GM10847 (cell line): ENCODE measurements around the gene TSGA10IP.

Source experiments
- POLR2A ChIP-seq: IDR thresholded peaks from 2 replicates; pipeline ENCODE4 v1.6.1; 2011; ENCODE audit not compliant: insufficient read length; ENCODE audit errors: extremely low read depth

The TSGA10IP gene

DNA sequence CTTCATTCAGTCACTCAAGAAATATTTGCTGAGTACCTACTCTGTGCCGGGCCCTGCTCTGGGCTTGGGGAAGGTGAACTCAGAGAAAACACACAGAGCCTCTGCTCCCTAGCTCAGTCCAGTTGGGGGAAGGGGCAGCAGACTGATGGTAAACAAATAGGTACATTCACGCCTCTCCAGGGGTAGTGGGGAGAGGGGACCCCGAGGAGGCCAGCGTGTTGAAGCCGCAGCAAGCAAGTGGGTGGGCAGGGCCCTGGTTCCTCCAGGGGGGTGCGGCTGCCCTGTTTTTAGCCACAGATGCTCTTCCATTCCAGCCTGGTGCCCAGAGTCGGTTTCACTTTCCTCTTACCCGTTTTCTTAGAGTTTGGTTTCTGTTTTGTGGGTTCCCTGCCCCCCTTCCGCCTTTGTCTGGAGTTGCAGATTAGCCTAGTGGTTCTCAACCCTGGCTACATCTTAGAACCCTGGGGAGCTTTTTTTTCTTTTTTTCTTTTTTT lies 17.3 kb upstream of the TSGA10IP start:
- peak; percentile 42 for TF ChIP-seq POLR2A

DNA sequence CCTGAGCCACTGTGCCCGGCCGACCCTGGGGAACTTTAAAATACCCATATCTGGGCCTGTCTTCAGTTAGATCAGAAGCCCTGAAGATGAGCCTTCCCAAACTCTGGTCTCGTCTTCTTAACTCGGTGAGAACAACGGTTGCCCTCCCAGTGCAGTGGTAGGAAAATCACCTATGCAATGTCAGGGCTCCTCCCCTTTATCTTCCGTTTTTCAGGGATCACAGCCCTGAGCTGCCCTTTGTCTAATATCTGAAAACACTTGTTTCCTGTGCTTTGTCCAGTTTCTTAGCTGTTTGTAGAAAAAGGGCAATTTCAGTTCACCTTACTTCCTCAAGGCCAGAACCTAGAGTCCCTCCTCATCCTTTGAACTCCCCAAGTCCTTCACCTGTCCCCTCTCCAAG lies 16.6 kb upstream of the TSGA10IP start:
- no peak for TF ChIP-seq POLR2A

DNA sequence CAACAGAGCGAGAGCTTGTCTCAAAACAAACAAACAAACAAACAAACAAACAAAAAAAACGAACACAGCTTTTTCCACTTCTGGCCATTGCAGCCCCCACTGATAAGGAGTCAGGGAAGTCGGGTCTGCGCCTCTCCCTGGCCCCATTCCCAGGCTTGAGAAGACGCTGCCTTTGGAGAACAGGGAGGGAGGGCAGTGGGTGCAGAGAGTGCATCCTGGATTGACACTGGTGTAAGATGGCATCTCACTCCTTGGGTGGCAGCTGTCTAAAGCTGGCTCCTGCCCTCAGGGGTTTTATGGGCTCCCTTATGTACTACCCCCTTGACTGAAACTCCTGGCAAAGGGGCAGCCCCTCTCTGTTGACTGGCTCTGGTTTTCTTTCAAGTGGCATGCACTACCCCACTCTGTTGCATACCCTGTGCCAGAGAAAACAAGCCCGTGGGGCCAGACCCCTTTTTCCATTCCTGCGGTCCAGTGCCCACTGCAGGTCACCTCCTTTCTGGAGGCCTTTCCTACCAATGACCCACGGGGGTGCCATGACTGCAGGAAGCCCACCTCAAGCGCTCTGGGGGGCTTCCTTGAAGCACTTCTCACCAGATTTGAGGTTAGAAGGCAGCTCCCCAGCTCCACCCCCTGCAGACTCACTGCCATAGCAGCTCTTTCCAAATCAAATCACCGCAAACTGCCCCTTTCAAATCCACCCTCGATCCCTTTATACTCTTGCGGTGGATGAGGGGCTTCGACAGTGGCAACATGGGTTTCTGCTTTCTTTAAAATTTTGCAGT lies 13.3 kb upstream of the TSGA10IP start:
- no peak for TF ChIP-seq POLR2A

DNA sequence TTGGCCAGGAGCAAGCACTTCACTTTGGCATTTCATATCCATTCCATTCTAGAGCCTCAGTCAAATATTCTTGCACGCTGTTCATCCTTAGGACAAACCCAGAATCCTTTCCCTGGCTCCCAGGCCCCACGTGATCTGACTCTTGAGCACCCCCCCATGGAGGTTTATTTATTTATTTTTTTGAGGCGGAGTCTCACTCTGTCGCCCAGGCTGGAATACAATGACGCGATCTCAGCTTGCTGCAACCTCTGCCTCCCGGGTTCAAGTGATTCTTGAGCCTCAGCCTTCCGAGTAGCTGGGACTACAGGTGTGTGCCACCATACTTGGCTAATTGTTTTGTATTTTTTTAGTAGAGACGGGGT lies 12.7 kb upstream of the TSGA10IP start:
- TF ChIP-seq POLR2A = no peak

DNA sequence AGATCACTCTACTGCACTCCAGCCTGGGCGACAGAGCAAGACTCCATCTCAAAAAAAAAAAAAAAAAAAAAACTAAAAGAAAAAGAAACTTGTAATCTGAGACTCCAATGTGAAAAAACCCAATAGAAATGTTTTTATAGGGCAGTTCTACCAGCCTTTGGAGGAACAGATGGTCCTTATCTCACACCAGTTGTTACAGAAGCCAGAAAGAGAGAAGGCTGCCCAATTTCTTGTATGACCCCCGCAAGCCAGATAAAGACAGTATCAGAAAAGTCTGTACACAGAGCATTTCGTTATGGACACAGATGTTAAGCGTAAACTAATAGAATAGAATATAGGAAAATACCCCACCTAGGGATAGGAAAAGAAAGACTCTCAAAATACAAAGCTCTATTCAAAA lies 11.3 kb upstream of the TSGA10IP start:
- TF ChIP-seq POLR2A = no peak

DNA sequence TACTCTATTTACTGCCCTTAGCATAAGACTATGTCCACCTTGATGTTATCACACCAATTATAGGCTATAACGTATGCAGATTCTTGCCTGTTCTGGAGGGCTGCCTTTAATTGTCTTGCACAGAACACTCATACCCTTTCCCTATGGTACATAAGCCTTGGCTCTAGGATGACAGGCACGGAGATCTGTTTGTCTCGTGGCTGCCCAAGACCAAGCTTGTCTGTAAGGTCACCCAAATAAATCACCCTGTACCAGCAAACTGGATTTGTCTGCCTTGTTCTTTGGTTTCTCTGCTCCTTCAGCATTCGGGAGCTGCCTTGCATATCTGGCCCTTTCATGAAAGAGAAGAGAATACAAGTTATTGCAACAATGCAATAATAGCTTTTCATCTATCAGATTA lies 7.5 kb upstream of the TSGA10IP start:
- no peak for TF ChIP-seq POLR2A

DNA sequence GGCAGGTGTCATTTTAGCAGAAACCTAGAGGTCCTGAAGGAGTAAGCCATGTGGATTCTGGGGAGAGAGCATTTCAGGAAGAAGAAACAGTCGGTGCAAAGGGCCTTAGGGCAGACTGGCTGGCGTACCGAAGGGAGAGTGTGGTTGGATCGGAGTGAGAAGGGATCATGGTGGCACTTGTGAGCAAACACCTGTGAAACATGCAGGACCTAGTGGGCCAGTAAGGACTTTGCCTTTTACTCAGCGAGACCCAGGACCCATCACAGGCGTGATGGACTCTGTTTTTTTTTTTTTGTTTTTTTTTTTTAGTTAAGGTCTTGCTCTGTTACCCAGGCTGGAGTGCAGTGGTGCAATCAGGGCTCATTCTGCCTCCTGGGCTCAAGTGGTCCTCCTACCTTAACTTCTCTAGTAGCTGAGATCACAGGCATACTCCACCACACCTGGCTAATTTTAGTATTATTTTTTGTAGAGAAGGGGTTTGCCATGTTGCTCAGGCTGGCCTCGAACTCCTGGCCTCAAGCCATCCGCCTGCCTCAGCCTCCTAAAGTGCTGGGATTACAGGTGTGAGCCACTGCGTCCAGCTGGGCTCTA lies 3.5 kb upstream of the TSGA10IP start:
- no peak for TF ChIP-seq POLR2A

DNA sequence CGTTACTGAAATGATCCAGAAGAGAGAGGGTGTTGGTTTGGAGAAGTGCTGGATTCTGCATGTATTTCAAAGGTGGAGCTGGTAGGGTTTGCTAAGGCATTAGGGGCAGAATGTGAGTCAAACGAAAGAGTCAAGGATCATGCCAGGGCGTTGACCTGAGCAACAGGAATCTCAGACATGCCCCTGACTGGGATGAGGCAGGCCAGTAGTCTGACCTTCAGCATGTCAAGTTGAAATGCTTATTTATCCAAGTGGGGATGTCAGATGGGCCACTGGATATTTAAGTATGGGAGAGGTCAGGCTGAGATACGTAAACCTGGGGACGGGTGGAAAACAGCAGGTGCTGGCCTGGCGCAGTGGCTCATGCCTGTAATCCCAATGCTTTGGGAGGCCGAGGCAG lies 2.7 kb upstream of the TSGA10IP start:
- no peak for TF ChIP-seq POLR2A

DNA sequence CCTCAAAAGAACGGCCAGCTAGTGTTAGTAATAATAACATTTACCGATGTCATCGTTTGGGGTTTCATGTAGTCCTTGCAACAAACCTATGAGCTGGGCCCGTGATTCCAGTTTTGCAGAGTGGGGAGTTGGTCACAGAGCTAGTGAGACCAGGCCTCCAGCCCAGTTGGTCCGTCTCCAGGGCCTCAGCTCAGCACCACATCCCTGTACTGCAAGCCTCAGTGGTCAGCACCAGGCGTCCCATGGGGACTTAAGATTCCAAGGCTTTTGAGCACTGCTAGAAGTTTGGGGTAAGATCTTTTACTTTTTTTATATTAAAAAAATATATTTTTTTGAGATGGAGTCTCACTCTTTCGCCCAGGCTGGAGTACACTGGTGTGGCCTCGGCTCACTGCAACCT lies 1.1 kb upstream of the TSGA10IP start:
- TF ChIP-seq POLR2A = no peak

DNA sequence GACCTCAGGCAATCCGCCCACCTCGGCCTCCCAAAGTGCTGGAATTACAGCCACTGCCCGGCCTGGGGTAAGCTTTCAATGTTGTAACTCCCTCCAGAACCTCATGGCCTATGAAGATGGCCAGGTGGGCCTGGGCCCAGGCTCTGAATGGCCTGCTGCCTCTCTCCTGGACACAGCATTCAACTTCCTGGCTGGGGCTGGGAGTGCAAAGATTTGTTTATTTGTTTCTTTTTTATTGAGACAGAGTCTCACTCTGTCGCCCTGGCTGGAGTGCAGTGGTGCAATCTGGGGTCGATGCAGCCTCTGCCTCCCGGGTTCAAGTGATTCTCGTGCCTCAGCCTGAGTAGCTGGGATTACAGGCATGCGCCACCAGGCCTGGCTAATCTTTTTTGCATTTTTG lies 513 bp upstream of the TSGA10IP start:
- no peak for TF ChIP-seq POLR2A

DNA sequence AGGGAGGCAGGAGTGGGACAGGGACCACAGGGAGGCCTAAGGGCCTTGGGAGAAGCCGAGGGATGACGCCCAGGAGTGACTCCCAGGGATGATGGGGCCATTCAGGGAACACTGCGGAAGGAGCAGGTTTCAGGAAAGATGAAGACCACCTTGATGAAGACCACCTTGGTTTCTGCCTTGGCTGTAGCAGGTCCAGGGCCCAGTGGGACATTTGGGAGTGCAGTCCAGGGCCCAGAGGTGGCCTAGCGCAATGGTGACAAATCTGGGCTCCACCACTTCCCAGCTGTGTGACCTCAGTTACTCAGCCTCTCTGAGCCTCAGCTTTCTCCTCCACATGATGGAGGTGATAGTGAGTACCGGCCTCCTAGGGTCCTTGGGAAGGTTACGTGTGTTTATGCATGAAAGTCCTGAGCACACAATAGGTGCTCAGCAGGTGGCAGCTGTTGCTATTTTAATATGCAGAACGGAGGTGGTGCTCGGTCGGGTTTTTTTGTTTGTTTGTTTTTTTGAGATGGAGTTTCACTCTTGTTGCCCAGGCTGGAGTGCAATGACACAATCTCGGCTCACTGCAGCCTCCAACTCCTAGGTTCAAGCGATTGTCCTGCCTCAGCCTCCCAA lies 770 bp downstream of the TSGA10IP start:
- no peak for TF ChIP-seq POLR2A

DNA sequence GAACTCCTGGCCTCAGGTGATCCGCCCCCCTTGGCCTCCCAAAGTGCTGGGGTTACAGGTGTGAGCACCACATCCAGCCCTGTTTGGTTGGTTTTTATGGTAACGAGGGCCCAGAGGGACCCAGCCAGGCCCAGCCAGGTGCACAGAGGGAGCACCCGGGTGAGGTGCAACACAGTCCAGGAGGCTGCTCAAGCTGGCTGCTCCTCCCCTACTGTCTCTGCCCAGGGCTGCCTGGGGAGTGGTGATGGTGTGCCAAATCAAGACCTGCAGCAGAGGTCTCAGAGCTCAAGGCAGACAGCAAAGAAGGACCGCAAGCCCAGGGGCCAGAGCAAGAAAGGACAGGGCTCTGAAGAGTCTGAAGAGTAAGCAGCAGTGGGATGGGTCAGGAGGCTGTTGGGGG lies 1.4 kb downstream of the TSGA10IP start:
- no peak for TF ChIP-seq POLR2A

DNA sequence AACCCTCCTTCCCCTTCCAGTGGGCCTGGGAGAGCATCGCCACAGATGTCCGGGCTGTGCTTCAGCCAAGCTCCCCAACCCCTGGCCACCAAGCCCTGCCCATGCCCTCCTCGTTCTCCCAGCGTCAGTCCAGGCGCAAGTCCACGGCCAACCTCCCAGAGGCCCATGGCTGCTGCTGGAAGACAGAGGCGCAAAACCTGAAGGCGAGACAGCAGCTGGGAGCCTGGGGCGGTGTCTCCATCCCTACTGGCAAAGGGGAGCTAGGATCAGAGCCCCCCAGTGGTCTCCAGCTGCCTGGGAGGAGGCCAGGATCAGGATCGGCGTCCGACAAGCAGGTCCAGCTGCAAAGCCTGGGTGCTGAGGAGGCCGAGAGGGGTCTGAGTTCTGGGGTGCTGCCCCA lies 1.9 kb downstream of the TSGA10IP start:
- TF ChIP-seq POLR2A = no peak

DNA sequence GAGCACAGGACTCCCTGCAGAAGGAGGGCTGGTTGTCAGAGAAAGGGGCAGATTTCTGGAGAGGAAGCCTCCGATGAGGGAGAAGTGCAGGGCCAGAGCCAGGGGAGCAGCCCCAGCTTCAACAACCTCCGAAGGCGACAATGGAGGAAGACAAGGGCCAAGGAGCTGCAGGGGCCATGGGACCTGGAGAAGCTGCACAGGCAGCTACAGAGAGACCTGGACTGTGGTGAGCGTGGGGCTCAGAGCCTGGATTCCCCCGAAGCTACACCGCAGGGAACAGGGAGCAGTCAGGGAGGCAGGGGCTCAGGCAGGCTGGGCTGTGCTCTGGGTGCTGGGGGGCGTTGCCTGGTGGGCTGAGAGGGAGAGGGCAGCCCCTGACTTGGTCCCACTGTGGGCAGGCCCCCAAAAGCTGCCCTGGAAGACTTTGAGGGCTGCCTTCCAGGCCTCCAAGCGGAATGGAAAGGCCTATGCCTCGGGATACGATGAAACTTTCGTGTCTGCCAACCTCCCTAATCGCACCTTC lies 2.4 kb downstream of the TSGA10IP start:
- TF ChIP-seq POLR2A = no peak

DNA sequence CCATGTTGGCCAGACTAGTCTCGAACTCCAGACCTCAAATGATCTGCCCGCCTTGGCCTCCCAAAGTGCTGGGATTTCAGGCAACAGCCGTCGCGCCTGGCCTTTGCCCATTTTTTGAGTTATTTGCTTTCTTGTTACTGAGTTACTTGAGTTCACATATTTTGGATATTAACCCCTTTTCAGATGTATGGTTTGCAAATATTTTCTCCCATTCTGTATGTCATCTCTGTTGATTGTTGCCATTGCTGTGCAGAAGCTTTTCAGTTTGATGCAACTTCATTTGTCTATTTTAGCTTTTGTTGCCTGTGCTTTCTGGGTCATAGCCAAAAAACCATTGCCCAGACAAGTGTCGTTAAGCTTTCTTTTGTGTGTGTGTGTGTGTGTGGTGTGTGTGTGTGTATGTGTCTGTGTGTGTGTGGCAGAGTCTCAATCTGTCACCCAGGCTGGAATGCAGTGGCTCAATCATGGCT lies 6.8 kb downstream of the TSGA10IP start:
- no peak for TF ChIP-seq POLR2A

DNA sequence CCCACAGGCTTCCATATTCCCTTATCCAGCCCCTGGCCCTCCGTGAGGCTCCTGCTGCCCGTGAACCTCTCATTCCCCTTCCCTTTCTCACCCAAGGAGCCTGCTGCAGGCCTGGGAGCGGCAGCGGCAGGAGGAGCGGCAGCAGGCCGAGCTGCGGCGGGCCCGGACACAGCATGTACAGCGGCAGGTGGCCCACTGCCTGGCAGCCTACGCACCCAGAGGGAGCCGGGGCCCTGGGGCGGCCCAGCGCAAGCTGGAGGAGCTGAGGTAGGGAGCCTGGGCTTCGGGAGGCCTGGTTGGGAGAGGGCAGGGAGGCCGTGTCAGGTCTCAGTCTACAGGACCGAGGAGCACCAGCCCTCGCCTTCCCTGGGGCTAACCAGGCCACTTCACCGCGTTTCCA lies 8.2 kb downstream of the TSGA10IP start:
- no peak for TF ChIP-seq POLR2A
